GM20000 (cell line): ENCODE measurements around the gene LBX2.
"Not testable (repeated sequence)": the region's sequence is repeated elsewhere in the genome, so short reads cannot be mapped to it uniquely, and the experiment has no call there.

ENCODE experiments used
- DNase-seq: peaks from one replicate; pipeline ENCODE4 v3.0.0; 2012; ENCODE audit warnings: low spot score
- CTCF ChIP-seq: IDR thresholded peaks from 2 replicates; pipeline ENCODE4 v1.5.1; 2012; ENCODE audit warnings: mild to moderate bottlenecking, control low read depth; ENCODE audit errors: extremely low read depth, missing control alignments

LBX2 gene

GRCh38 chr2:74496997-74497776 lies 2.2 kb downstream of the LBX2 start:
- TF ChIP-seq CTCF, result no peak
- DNase-seq, result no peak

- TF ChIP-seq CTCF, result no peak
- no peak for DNase-seq
These were observed 4.0 kb downstream of the LBX2 start for GRCh38 chr2:74495440-74495839.

GRCh38 chr2:74493546-74493945 lies 5.9 kb downstream of the LBX2 start:
- DNase-seq, result no peak
- no peak for TF ChIP-seq CTCF

- DNase-seq, result no peak
- no peak for TF ChIP-seq CTCF
These were observed 7.5 kb downstream of the LBX2 start for GRCh38 chr2:74491648-74492544.

GRCh38 chr2:74489906-74490305 lies 9.5 kb downstream of the LBX2 start:
- TF ChIP-seq CTCF, result no peak

GRCh38 chr2:74488643-74489481 lies 10.5 kb downstream of the LBX2 start:
- TF ChIP-seq CTCF, result no peak
- DNase-seq, result no peak

More at GRCh38 chr2:74489906-74490305, 9.5 kb downstream of the LBX2 start:
- no peak for DNase-seq

GRCh38 chr2:74486141-74486540 lies 13.3 kb downstream of the LBX2 start:
- no peak for TF ChIP-seq CTCF
- no peak for DNase-seq

- DNase-seq, result not testable (repeated sequence)
These were observed 15.7 kb downstream of the LBX2 start for GRCh38 chr2:74483675-74484164.
